Mesothelial cell of epicardium (in vitro differentiated cells): ENCODE results near the gene EFCAB7. TPM values are rescaled to one million over a fixed set of nuclear protein-coding genes. Genes with fewer than 3 reads are reported as not detected.
A peak's percentile ranks its signal among the peaks of the same experiment; 100 is the strongest.

Experiments
- DNase-seq, 2 experiments: peaks; one replicate each; pipeline ENCODE4 v3.0.0; 2021; ENCODE audit warnings: low spot score in 2 of 2; ENCODE audit not compliant: unreplicated experiment in 2 of 2
- H3K27ac Mint-ChIP-seq: 2 replicates; pipeline ENCODE4 v1.8.0; 2021; ENCODE audit warnings: mixed read lengths
- H3K27me3 Mint-ChIP-seq: 2 replicates; pipeline ENCODE4 v1.8.0; 2021; ENCODE audit warnings: low read depth, mixed read lengths
- H3K36me3 Mint-ChIP-seq: 2 replicates; pipeline ENCODE4 v1.8.0; 2021; ENCODE audit warnings: mixed read lengths
- H3K4me1 Mint-ChIP-seq: 2 replicates; pipeline ENCODE4 v1.8.0; 2021; ENCODE audit warnings: mixed read lengths
- H3K4me3 Mint-ChIP-seq: 2 replicates; pipeline ENCODE4 v1.8.0; 2021; ENCODE audit warnings: mild to moderate bottlenecking, moderate library complexity, mixed read lengths
- H3K9me3 Mint-ChIP-seq: 2 replicates; pipeline ENCODE4 v1.8.0; 2021; ENCODE audit warnings: mixed read lengths
- CTCF ChIP-seq: fragments of 200-600 bp; sonication (generic); IDR thresholded peaks from one replicate; pipeline ENCODE4 v1.5.0; 2021; ENCODE audit warnings: antibody characterized with exemption; ENCODE audit not compliant: unreplicated experiment
- total RNA-seq: library from RNA; stranded (reverse); gene quantifications from 3 replicates; pipeline ENCODE4 v1.2.1, GENCODE V29; 2021

EFCAB7 gene
- total RNA-seq, 1 donor from 2014 or later, result 9.6 TPM

DNA sequence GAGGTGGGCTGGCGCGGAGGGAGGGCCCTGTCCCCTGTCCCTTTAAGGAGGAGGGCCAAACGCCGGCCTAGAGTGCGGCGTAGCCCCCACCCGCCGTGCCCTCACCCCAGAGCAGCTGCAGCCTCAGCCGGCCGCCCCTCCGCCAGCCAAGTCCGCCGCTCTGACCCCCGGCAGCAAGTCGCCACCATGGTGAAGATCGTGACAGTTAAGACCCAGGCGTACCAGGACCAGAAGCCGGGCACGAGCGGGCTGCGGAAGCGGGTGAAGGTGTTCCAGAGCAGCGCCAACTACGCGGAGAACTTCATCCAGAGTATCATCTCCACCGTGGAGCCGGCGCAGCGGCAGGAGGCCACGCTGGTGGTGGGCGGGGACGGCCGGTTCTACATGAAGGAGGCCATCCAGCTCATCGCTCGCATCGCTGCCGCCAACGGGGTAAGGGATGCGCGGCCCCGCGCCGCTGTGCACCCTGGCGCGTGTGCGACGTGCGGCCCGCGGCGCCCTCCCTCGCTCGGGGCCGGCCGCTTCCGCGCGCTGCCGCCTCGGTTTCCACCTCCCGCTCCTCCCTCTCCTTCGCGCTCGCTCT is 70.1 kb downstream of the EFCAB7 start, which contains the start of gene PGM1:
PGM1 (plus strand) TSS at position 109 of the 583 bp plus-strand sequence; CDS start at position 187, 78 bp downstream.
- Mint-ChIP-seq H3K36me3 (no peaks in the 10 kb centered on the region), H3K27me3 (no peaks in the 10 kb centered on the region), H3K4me1 (peaks cover 4% of the 10 kb centered on the region), H3K27ac (peak within 1 kb of the TSS; percentile 90), H3K4me3 (peak within 1 kb of the TSS; percentile 94), H3K9me3 (no peaks in the 10 kb centered on the region)
- no peak for TF ChIP-seq CTCF
- DNase-seq, result peak; percentile 59 to 79

DNA sequence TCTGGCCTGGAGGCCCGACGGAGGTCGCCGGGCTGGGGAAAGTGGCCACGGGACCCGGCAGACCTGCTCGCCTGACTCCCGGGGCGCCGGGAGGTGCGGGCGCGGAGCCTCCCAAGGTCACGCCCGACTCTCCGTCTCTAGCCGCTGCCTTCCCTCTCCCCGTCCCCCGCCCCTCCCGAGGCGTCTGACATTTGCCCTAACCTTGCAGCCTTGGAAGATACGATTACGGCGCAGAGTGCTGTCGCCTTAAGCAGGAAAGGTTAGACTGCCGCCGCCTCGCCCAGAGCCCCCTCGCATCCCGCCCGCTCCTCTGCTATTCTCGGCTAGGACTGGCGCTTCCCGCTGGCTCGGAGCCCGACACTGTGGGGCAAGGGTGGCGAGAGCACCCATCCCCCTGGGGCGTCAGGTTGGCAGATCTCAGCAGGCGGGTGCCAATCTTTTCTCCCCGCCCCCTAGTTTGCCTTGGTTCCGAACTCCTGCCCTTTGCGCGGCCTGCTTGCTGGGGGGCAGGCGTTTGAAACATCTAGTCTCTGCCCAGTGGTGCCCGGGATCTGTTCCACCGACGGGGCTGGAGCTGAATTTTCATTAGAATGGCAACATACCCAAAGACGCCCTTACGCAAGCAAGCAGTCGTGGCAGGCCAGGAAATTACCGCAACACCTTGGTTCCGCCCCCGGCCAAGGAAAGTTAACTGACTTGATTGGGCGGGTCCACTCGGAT is 70.7 kb downstream of the EFCAB7 start:
- Mint-ChIP-seq H3K4me3 (peak overlapping the region; percentile 94), H3K9me3 (no peaks in the 10 kb centered on the region), H3K27ac (peak overlapping the region; percentile 72), H3K36me3 (peaks cover 2% of the 10 kb centered on the region), H3K4me1 (peaks cover 4% of the 10 kb centered on the region), H3K27me3 (no peaks in the 10 kb centered on the region)
- DNase-seq, result peak in 1 of 2 experiments; percentile 54
- TF ChIP-seq CTCF, result no peak

DNA sequence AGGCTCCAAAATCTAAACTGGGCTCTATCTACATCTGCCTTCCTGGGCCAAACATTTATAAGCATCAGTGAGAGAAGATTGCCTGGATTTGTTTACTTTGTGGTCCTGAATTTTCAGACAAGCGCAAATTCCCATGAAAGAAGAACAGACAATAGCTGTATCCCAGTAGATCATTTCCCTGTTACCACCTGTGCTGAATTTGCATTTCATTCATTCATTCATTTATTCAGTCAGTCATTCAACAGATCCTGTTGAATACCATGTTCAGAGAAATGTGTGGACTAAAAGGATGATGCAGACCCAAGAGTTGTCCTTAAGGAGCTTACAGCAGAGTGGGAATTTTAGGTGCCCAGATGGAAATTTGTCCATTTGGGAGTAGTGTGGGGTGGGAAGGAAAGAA is 72.1 kb downstream of the EFCAB7 start:
- Mint-ChIP-seq H3K36me3 (peaks cover 5% of the 10 kb centered on the region), H3K27ac (no peak overlapping the region), H3K4me1 (peaks cover 4% of the 10 kb centered on the region), H3K4me3 (no peak overlapping the region), H3K27me3 (no peaks in the 10 kb centered on the region), H3K9me3 (peaks cover 6% of the 10 kb centered on the region)
- no peak for DNase-seq
- TF ChIP-seq CTCF, result no peak

DNA sequence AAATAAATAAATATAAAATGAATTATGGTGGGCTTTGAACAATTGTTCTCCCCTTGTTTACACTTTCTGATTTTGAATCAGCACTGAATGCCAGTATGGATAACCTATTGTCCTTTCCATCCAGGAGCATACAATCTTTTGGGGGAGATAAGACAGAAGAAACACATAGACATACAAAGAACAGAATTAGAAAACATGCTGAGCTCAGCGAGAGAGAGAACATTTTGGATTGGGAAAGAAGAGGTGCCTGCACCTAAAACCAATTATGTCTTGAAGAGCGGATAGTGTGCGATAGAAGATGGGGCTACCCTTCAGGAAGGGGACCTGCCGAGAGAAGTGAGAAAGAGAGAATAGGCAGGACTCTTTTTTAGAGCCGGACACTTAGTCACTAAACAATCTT is 76.5 kb downstream of the EFCAB7 start:
- peaks cover 7% of the 10 kb centered on the region for H3K9me3 Mint-ChIP-seq
- no peak overlapping the region for H3K4me3 Mint-ChIP-seq
- peaks cover 5% of the 10 kb centered on the region for H3K36me3 Mint-ChIP-seq
- no peak for TF ChIP-seq CTCF
- H3K27me3 Mint-ChIP-seq, result no peaks in the 10 kb centered on the region
- peaks cover 5% of the 10 kb centered on the region for H3K4me1 Mint-ChIP-seq
- H3K27ac Mint-ChIP-seq, result no peak overlapping the region
- no peak for DNase-seq

DNA sequence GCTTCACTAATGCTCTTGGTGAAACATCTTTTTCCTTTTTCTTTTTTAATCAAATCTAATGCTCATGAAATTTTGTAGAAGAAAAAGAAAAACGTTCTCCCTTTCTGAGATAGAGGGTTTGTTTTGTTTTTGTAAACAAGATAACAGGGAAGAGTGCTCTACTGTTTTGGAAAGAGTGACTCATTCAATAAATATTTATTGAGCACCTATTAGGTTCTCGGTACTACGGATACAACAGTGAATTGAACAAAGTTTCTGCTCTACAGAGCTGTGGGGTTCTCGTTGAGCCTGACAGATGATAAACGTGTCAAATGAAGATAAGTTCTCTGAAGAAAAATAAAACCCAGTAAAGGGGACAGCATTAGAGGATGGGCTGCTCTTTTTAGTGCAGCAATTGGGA is 76.9 kb downstream of the EFCAB7 start:
- H3K4me3 Mint-ChIP-seq, result no peak overlapping the region
- TF ChIP-seq CTCF, result no peak
- H3K4me1 Mint-ChIP-seq, result peaks cover 5% of the 10 kb centered on the region
- DNase-seq, result no peak
- H3K27ac Mint-ChIP-seq, result no peak overlapping the region
- no peaks in the 10 kb centered on the region for H3K27me3 Mint-ChIP-seq
- peaks cover 7% of the 10 kb centered on the region for H3K9me3 Mint-ChIP-seq
- peaks cover 5% of the 10 kb centered on the region for H3K36me3 Mint-ChIP-seq
